Left hindlimb (tissue), 1 donor: ENCODE results near the gene C12orf50.
"Not testable (repeated sequence)": the region's sequence is repeated elsewhere in the genome, so short reads cannot be mapped to it uniquely, and the experiment has no call there.

Experiments used
- DNase-seq: peaks from one replicate; pipeline ENCODE4 v3.0.0-alpha.2; 2018

C12orf50 gene

GRCh38 chr12:87985069-87985675 lies 44.0 kb downstream of the C12orf50 start:
- DNase-seq: no peak

GRCh38 chr12:87982208-87982607 lies 47.0 kb downstream of the C12orf50 start:
- DNase-seq: no peak

- DNase-seq: no peak
These were observed 47.7 kb downstream of the C12orf50 start for GRCh38 chr12:87981495-87981894.

- DNase-seq: no peak
These were observed 53.3 kb downstream of the C12orf50 start for GRCh38 chr12:87975879-87976278.

GRCh38 chr12:87967871-87968270 lies 61.3 kb downstream of the C12orf50 start:
- DNase-seq: no peak

GRCh38 chr12:87960566-87960965 lies 68.6 kb downstream of the C12orf50 start:
- DNase-seq: no peak

GRCh38 chr12:87954028-87954427 lies 75.2 kb downstream of the C12orf50 start:
- not testable (repeated sequence) for DNase-seq

- no peak for DNase-seq
These were observed 75.8 kb downstream of the C12orf50 start for GRCh38 chr12:87953256-87953860.

GRCh38 chr12:87952850-87953249 lies 76.4 kb downstream of the C12orf50 start:
- DNase-seq: no peak

- no peak for DNase-seq
These were observed 77.0 kb downstream of the C12orf50 start for GRCh38 chr12:87952223-87952622.

- no peak for DNase-seq
These were observed 85.4 kb downstream of the C12orf50 start for GRCh38 chr12:87943762-87944161.

GRCh38 chr12:87943023-87943422 lies 86.2 kb downstream of the C12orf50 start:
- no peak for DNase-seq

GRCh38 chr12:87939182-87939581 lies 90.0 kb downstream of the C12orf50 start:
- DNase-seq: no peak

- DNase-seq: no peak
These were observed 94.0 kb downstream of the C12orf50 start for GRCh38 chr12:87935216-87935615.

GRCh38 chr12:87933991-87934390 lies 95.2 kb downstream of the C12orf50 start:
- DNase-seq: no peak

GRCh38 chr12:87931812-87932211 lies 97.4 kb downstream of the C12orf50 start:
- DNase-seq: no peak

GRCh38 chr12:87930627-87931026 lies 98.6 kb downstream of the C12orf50 start:
- DNase-seq: no peak
